ENCODE data around the gene RGMA. TPM values are rescaled to one million over a fixed set of nuclear protein-coding genes. Genes with fewer than 3 reads are reported as not detected.

Gene RGMA
- total and polyA plus RNA-seq, 2 donors (not counting 3 experiments of a cell fraction or from before 2014, with no cell fraction given), result 0.06 to 0.13 TPM

GRCh38 chr15:93093765-93094164 is 4.8 kb upstream of the RGMA start:
- ChIA-PET CTCF (no interaction called here), POLR2A (no interaction called here)
- no peak for TF ChIP-seq GATA2 (IDR thresholded peaks at IDR 0.05; ENCODE audit: insufficient read depth, insufficient read length, low read depth, low read length)
- TF ChIP-seq FOS (IDR thresholded peaks at IDR 0.05; ENCODE audit: borderline replicate concordance, insufficient read depth, low read length), result no peak
- no peak for TF ChIP-seq EZH2 (IDR thresholded peaks at IDR 0.05; ENCODE audit: borderline replicate concordance, low read depth, low read length, severe bottlenecking)
- no peak for TF ChIP-seq JUN (IDR thresholded peaks at IDR 0.05; ENCODE audit: borderline replicate concordance, insufficient read depth, insufficient read length, low read depth)
- TF ChIP-seq MAX (IDR thresholded peaks at IDR 0.05; ENCODE audit: insufficient read depth, insufficient read length), result no peak
- no peak for TF ChIP-seq CTCF (IDR thresholded peaks at IDR 0.05; ENCODE audit: extremely low read depth in 1 of 2, insufficient read depth in 1 of 2, low read depth in 1 of 2, low read length in 2 of 2)
- no peak for TF ChIP-seq POLR2A (IDR thresholded peaks at IDR 0.05; ENCODE audit: low read depth, low read length)
- TF ChIP-seq POLR2AphosphoS5 (IDR thresholded peaks at IDR 0.05; ENCODE audit: insufficient read depth, low read depth, low read length), result no peak
- TF ChIP-seq MYC (IDR thresholded peaks at IDR 0.05; ENCODE audit: low read depth, low read length), result no peak
- Histone ChIP-seq H3K9ac (replicated peaks; ENCODE audit: extremely low read depth, insufficient read depth, low read length) (no peak overlapping the region), H3K9me3 (replicated peaks; ENCODE audit: control insufficient read depth, insufficient read depth, low read length) (no peaks in the 10 kb centered on the region), H3K4me2 (ENCODE audit: insufficient read depth, low read length) (no peak overlapping the region), H2AFZ (ENCODE audit: low read depth, low read length) (no peak overlapping the region), H3K27me3 (ENCODE audit: control insufficient read depth in 2 of 2, insufficient read depth in 2 of 2, low read length in 2 of 2) (peaks cover 16 to 22% of the 10 kb centered on the region in 2 experiments), H3K4me1 (ENCODE audit: control insufficient read depth, extremely low read depth, insufficient read depth, low read length) (no peaks in the 10 kb centered on the region), H3K36me3 (ENCODE audit: control insufficient read depth in 2 of 2, extremely low read depth in 1 of 2, insufficient read depth in 2 of 2, low read length in 2 of 2) (no peaks in the 10 kb centered on the region), H3K79me2 (ENCODE audit: control insufficient read depth, insufficient read depth, low read length) (no peaks in the 10 kb centered on the region), H3K27ac (ENCODE audit: insufficient read depth, low read depth, low read length) (no peak overlapping the region), H4K20me1 (replicated peaks; ENCODE audit: control insufficient read depth, extremely low read depth, insufficient read depth, low read length) (no peaks in the 10 kb centered on the region), H3K4me3 (replicated peaks in 1 of 3; ENCODE audit: insufficient read depth in 1 of 3, low read depth in 1 of 3, low read length in 3 of 3) (no peak overlapping the region), H3K9me1 (replicated peaks; ENCODE audit: control insufficient read depth, extremely low read depth, insufficient read depth, low read length) (no peaks in the 10 kb centered on the region)
- intact Hi-C loops (cut with micrococcal nuclease), result no loop called here
- no TSS peak for BruUV-seq (replicated peaks)
- FAIRE-seq (no peak), DNase-seq (ENCODE audit: low read depth, low spot score) (no peak)
- dilution Hi-C loops (cut with MboI; ENCODE audit: extremely low pct_ligation_motif_present, low sequenced_read_pairs), result no loop called here
